GM12801 (cell line): ENCODE measurements around the gene RSAD2.

ENCODE experiments used
- TF ChIP-seq, protein P1 (sequence below): IDR thresholded peaks from one replicate; pipeline ENCODE4 v1.5.1; 2011; ENCODE audit warnings: control low read depth; ENCODE audit not compliant: insufficient read length; ENCODE audit errors: extremely low read depth

Gene RSAD2

DNA sequence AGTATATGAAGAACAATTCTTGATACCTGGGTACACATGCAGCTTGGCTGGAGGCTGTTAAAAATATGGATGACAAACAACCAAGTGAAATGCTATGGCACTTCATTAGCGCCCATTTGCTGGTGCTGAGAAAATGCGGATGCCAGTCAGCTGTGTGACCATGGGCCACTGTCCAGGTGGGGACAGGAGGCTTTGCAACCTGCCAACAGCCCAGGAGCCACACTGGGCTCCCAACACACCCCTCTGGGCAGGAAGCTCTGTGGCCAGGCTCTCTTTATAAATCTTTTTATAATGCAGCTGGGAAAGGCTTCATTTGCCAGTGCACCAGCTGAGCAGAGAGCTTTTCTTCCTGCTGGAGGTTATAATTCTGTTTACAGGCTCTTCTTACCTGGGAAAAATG is 59.6 kb downstream of the RSAD2 start:
- TF ChIP-seq, protein P1, sequence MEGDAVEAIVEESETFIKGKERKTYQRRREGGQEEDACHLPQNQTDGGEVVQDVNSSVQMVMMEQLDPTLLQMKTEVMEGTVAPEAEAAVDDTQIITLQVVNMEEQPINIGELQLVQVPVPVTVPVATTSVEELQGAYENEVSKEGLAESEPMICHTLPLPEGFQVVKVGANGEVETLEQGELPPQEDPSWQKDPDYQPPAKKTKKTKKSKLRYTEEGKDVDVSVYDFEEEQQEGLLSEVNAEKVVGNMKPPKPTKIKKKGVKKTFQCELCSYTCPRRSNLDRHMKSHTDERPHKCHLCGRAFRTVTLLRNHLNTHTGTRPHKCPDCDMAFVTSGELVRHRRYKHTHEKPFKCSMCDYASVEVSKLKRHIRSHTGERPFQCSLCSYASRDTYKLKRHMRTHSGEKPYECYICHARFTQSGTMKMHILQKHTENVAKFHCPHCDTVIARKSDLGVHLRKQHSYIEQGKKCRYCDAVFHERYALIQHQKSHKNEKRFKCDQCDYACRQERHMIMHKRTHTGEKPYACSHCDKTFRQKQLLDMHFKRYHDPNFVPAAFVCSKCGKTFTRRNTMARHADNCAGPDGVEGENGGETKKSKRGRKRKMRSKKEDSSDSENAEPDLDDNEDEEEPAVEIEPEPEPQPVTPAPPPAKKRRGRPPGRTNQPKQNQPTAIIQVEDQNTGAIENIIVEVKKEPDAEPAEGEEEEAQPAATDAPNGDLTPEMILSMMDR, result no peak

DNA sequence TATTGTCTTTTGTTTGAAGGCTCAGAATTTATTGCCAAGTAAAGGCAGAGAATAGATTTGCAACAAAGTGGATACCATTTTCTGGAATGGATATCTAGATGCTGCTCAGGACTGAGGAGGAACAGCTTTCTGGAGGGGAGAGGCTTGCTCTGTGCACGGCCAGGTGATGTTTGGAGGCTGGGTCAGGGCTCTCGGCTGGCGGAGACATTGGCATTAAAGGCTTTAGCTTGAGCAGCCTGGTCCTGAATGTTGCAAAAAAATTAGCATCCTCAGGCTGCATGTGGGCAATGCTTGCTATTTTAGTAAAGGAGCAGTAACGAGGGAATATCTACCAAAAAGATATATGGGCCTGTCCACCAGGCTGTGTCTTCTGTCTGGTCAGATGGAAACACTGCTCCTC is 60.0 kb downstream of the RSAD2 start:
- TF ChIP-seq, protein P1, result no peak

DNA sequence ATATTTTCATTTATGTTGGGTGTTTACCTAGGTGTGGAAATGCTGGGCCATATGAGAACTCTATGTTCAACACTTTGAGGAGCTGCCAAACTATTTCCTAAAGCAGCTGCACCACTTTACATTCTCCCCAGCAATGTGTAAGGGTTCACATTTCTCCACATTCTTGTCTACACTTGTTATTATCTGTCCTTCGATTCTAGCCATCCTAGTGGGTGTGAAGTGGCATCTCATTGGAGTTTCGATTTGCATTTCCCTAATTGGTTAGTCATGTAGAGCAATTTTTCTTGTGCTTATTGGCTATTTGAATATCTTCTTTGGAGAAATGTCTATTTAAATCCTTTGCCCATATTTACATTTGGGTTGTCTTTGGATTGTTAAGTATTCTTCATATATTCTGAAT is 61.5 kb downstream of the RSAD2 start:
- TF ChIP-seq, protein P1, result no peak

DNA sequence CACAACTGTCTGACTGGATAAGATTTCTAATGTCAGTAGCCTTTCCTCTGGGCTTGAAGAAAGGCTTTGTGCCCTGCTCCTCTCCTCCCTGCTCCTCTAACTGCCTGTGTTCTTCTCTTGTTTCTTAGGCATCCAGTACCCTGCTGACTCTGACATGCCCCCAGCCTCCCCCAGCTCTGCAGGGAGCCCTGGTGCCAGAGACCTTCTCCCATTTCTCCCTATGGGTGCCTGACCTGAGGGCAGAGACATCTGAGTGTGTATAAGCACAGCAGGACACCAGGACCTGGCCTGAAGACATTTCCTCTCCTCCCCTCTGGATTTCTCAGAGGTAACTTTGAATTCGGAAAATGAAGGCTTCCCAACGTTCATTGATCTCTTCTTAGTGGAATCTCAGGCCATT is 63.2 kb downstream of the RSAD2 start:
- TF ChIP-seq, protein P1, result no peak

DNA sequence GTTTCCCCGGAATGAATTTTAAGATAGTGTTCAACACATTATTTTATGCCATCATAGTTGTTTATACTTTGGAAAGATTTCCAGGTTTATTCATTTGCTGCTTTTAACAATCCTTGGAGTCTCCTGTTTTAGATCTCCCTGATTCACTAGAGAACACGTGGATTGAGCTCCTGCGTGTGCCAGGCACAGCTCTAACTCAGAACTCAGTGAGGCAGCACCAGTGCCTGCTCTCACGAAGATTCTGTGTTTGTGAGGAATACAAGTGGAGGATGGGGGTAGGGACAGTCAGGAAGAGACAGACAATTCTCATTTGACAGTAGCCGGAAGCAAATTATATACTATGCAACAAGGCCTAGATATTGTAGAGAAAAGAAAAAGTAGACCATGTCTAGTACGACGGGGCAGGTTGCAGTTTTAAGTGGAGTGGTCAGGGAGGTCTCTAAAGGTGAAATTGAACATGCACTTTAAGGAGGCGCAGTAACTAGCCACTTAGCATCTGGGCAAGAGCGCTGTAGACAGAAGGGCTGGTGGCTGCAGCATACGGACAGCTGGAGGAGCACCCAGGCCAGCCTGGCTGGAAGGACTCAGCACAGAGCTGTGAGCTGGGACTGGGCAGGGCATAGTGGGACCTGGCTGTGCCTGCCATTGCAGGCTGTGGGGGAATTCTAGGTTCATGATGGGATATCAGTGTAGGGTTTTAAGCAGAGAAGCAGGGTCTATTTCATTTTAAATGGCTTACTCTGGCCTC is 63.9 kb downstream of the RSAD2 start:
- TF ChIP-seq, protein P1, result no peak

DNA sequence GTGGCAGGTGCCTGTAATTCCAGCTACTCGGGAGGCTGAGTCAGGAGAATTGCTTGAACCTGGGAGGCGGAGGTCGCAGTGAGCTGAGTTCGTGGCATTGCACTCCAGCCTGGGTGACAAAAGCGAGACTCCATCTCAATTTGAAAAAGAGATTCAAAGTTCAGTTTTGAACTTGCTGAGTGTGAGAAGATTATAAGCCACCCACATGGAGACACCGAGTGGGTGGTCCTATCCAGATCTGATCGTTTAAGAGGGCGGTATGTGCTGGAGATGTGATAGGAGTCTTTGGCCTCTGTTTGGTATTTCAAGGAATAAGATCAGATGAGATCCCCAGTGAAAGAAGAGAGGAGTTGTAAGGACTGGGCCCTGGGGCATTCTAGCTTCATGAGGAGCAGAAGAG is 65.3 kb downstream of the RSAD2 start:
- TF ChIP-seq, protein P1, result no peak

DNA sequence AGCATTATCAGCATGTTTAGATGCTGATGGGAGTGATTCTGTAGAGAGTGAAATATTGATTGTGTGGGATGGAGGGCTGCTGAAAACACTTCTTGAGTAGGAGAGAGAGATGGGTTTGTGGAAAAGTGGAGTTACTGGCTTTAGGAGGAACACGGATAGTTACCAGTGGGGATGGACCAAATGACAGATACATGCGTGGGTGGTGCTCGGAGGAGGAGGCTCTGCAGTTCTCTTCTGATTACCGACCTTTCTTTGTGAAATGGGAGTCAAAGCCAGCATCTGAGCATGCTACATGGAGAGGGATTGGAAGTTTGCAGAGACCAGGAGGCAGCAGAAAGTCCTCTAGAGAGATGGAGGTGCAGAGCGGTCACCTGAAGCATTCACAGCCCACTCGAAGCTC is 65.9 kb downstream of the RSAD2 start:
- TF ChIP-seq, protein P1, result no peak
